Measurements from ENCODE around the gene ELMO3.

The ELMO3 gene

GRCh38 chr16:67234180-67234597 is 35.3 kb downstream of the ELMO3 start:
- H3K36me3 Mint-ChIP-seq, result peaks cover 7% of the 10 kb centered on the region
- no peaks in the 10 kb centered on the region for H3K27me3 Mint-ChIP-seq

GRCh38 chr16:67235816-67236562 is 37.1 kb downstream of the ELMO3 start:
- peaks cover 6% of the 10 kb centered on the region for H3K36me3 Mint-ChIP-seq
- H3K9me3 Mint-ChIP-seq, result no peaks in the 10 kb centered on the region
- H3K27me3 Mint-ChIP-seq, result no peaks in the 10 kb centered on the region
- peaks cover 8% of the 10 kb centered on the region for H3K4me1 Mint-ChIP-seq
- H3K27ac Mint-ChIP-seq, result peak overlapping the region; percentile 88
- H3K4me3 Mint-ChIP-seq, result no peak overlapping the region

More at GRCh38 chr16:67234180-67234597, 35.3 kb downstream of the ELMO3 start:
- H3K27ac Mint-ChIP-seq, result no peak overlapping the region
- peaks cover 5% of the 10 kb centered on the region for H3K4me1 Mint-ChIP-seq
- no peak overlapping the region for H3K4me3 Mint-ChIP-seq
- no peaks in the 10 kb centered on the region for H3K9me3 Mint-ChIP-seq

- H3K27me3 Mint-ChIP-seq, result no peaks in the 10 kb centered on the region
- H3K4me3 Mint-ChIP-seq, result no peak overlapping the region
- no peak overlapping the region for H3K27ac Mint-ChIP-seq
- H3K4me1 Mint-ChIP-seq, result peaks cover 13% of the 10 kb centered on the region
- H3K9me3 Mint-ChIP-seq, result no peaks in the 10 kb centered on the region
- peaks cover 6% of the 10 kb centered on the region for H3K36me3 Mint-ChIP-seq
Measured at GRCh38 chr16:67236563-67237395, 37.8 kb downstream of the ELMO3 start.

- Mint-ChIP-seq H3K4me1 (peaks cover 16% of the 10 kb centered on the region), H3K4me3 (no peak overlapping the region), H3K27ac (no peak overlapping the region), H3K27me3 (no peaks in the 10 kb centered on the region), H3K9me3 (no peaks in the 10 kb centered on the region), H3K36me3 (peaks cover 6% of the 10 kb centered on the region)
Measured at GRCh38 chr16:67237396-67238277, 38.7 kb downstream of the ELMO3 start.

- Mint-ChIP-seq H3K27ac (no peak overlapping the region), H3K27me3 (no peaks in the 10 kb centered on the region), H3K36me3 (peaks cover 6% of the 10 kb centered on the region), H3K9me3 (no peaks in the 10 kb centered on the region), H3K4me1 (peaks cover 17% of the 10 kb centered on the region), H3K4me3 (no peak overlapping the region)
Measured at GRCh38 chr16:67238278-67238575, 39.3 kb downstream of the ELMO3 start.

- Mint-ChIP-seq H3K27ac (no peak overlapping the region), H3K27me3 (no peaks in the 10 kb centered on the region), H3K4me1 (peaks cover 24% of the 10 kb centered on the region), H3K36me3 (peaks cover 6% of the 10 kb centered on the region), H3K9me3 (no peaks in the 10 kb centered on the region), H3K4me3 (no peak overlapping the region)
Measured at GRCh38 chr16:67238806-67239470, 40.0 kb downstream of the ELMO3 start.

GRCh38 chr16:67240506-67240905 is 41.6 kb downstream of the ELMO3 start:
- H3K4me3 Mint-ChIP-seq, result no peak overlapping the region
- H3K9me3 Mint-ChIP-seq, result no peaks in the 10 kb centered on the region
- no peak overlapping the region for H3K27ac Mint-ChIP-seq
- no peaks in the 10 kb centered on the region for H3K27me3 Mint-ChIP-seq
- H3K4me1 Mint-ChIP-seq, result peaks cover 40% of the 10 kb centered on the region
- peaks cover 6% of the 10 kb centered on the region for H3K36me3 Mint-ChIP-seq

GRCh38 chr16:67241008-67241900 is 42.3 kb downstream of the ELMO3 start:
- Mint-ChIP-seq H3K27ac (peak overlapping the region; percentile 90), H3K4me1 (peaks cover 37% of the 10 kb centered on the region), H3K36me3 (peaks cover 2% of the 10 kb centered on the region), H3K9me3 (no peaks in the 10 kb centered on the region), H3K4me3 (no peak overlapping the region), H3K27me3 (no peaks in the 10 kb centered on the region)

- no peaks in the 10 kb centered on the region for H3K9me3 Mint-ChIP-seq
- no peaks in the 10 kb centered on the region for H3K36me3 Mint-ChIP-seq
- H3K4me1 Mint-ChIP-seq, result peaks cover 36% of the 10 kb centered on the region
- H3K4me3 Mint-ChIP-seq, result no peak overlapping the region
- H3K27me3 Mint-ChIP-seq, result no peaks in the 10 kb centered on the region
- peak overlapping the region; percentile 80 for H3K27ac Mint-ChIP-seq
Measured at GRCh38 chr16:67242138-67242730, 43.3 kb downstream of the ELMO3 start.

- Mint-ChIP-seq H3K27ac (peak overlapping the region; percentile 98), H3K4me1 (peaks cover 46% of the 10 kb centered on the region), H3K9me3 (no peaks in the 10 kb centered on the region), H3K27me3 (no peaks in the 10 kb centered on the region), H3K36me3 (no peaks in the 10 kb centered on the region), H3K4me3 (no peak overlapping the region)
Measured at GRCh38 chr16:67243481-67243880, 44.5 kb downstream of the ELMO3 start.

- Mint-ChIP-seq H3K9me3 (no peaks in the 10 kb centered on the region), H3K4me3 (peak overlapping the region; percentile 86), H3K4me1 (peaks cover 51% of the 10 kb centered on the region), H3K36me3 (no peaks in the 10 kb centered on the region), H3K27me3 (no peaks in the 10 kb centered on the region), H3K27ac (peak overlapping the region; percentile 98)
Measured at GRCh38 chr16:67244387-67245185, 45.7 kb downstream of the ELMO3 start.

GRCh38 chr16:67245186-67245585 is 46.3 kb downstream of the ELMO3 start:
- peaks cover 57% of the 10 kb centered on the region for H3K4me1 Mint-ChIP-seq
- H3K36me3 Mint-ChIP-seq, result no peaks in the 10 kb centered on the region
- H3K27me3 Mint-ChIP-seq, result no peaks in the 10 kb centered on the region
- no peak overlapping the region for H3K27ac Mint-ChIP-seq
- H3K4me3 Mint-ChIP-seq, result peak overlapping the region; percentile 86
- no peaks in the 10 kb centered on the region for H3K9me3 Mint-ChIP-seq

GRCh38 chr16:67245674-67246080 is 46.7 kb downstream of the ELMO3 start:
- Mint-ChIP-seq H3K36me3 (no peaks in the 10 kb centered on the region), H3K27ac (no peak overlapping the region), H3K9me3 (no peaks in the 10 kb centered on the region), H3K4me3 (peak overlapping the region; percentile 86), H3K4me1 (peaks cover 55% of the 10 kb centered on the region), H3K27me3 (no peaks in the 10 kb centered on the region)
